Measurements from ENCODE around the gene NTN1. TPM values are rescaled to one million over a fixed set of nuclear protein-coding genes. Genes with fewer than 3 reads are reported as not detected.
"Not testable (repeated sequence)": the region's sequence is repeated elsewhere in the genome, so short reads cannot be mapped to it uniquely, and the experiment has no call there.

NTN1 gene
- total RNA-seq: 0.94 and 3.1 TPM in 2 replicates

DNA sequence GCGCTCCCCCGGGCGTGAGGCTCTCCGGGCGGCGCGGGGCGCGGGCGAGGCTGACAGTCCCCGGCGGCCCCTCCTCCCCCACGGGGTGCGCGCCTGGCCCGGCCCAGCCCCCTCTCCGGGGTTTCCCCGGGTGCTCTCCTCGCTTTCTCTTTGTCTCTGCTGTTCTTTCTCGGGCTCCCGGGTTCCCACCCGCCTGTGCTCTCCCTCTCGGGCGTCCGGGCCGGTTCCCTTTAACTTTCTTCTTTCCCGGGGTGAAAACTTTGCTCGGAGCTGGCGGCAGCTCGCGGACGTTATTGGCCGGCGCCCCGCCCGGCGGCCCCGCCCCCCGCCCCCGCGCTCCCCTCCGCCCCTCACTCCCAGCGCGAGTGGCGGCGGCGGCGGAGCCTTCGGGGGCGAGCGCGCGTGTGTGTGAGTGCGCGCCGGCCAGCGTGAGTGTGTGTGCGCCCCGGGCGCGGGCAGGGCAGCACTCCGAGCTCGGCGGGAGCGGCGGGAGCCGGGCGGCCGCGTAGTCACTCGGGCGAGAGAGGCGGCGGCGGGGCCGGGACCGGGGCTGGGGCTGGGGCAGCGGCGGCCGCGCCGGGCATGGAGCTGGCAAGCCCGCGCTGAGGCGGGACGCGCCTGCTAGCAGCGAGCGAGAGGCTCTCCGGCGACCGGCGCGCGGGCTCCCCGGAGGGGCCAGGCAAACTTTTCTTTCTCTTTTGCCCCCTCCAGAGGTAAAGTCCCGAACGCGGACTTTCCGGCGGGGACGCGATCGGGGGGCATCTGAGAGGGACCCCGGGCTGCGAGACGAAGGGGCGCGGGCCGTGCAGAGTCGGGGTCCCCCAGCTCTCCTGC, at the start of gene NTN1:
NTN1 (plus strand) TSS at position 353 of the 834 bp plus-strand sequence. CDS start 864 bp downstream, outside the sequence.
- no peak for DNase-seq (ENCODE audit: low read depth)

DNA sequence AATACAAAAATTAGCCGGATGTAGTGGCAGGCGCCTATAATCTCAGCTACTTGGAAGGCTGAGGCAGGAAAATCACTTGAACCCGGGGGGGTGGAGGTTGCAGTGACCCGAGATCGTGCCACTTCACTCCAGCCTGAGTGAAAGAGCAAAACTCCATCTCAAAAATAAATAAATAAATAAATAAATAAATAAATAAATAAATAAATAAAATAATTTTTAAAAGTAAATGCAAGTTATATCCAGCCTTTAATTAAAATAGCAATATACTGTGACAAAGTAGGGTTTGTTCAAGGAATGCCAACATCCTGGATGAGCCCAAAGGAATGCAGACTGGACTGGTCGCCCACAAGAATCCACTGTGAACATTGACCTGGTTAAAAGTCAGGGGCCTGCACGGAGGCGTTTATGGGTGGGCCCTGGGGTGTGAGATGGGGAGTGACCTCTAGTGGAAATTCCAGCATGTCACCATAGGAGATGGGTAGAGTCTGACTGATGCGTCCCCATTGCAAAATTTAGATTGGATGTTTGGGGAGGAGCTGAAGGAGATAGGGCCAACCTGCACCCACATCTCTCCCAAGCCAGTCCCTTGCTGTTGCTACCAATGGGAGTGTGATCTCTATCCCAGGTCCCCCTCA, 46.1 kb upstream of the NTN1 start:
- no peak for DNase-seq (ENCODE audit: low read depth)

DNA sequence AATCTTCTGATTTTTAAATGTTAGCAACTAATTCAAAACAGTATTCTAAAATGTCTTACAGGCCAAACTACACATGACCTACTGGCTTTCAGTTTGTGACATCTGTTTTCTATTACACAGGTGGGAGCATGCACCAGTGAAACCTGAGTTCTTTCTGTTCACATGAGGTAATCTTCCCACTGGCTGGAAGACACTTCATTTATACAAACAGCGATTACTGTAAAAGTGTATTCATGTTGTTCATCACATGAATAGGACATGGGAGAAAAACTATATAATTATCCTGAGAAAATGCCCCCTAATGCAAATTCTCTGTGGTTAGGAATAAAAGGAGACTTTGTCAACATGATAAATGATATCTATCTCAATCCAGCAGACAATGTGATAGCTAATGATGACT, 44.7 kb upstream of the NTN1 start:
- no peak for DNase-seq (ENCODE audit: low read depth)

DNA sequence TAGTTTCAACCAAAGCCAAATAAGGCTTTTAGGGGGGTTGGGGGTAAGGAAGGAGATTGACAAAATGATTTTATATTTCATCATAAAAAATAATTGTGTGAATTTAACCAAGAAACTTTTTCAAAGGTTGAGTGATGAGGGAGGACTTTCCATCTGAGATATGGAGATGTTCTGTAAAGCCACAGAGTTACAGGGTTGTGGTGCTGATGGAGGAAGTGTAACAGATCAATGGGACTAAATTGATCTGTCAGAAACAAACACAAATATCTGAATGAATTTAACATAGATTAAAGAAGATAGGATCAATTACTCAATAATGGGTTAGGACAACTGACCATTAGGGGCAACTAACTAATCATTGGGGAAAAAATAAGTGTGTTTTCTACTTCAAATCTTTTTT, 41.6 kb upstream of the NTN1 start:
- DNase-seq (ENCODE audit: low read depth): no peak

DNA sequence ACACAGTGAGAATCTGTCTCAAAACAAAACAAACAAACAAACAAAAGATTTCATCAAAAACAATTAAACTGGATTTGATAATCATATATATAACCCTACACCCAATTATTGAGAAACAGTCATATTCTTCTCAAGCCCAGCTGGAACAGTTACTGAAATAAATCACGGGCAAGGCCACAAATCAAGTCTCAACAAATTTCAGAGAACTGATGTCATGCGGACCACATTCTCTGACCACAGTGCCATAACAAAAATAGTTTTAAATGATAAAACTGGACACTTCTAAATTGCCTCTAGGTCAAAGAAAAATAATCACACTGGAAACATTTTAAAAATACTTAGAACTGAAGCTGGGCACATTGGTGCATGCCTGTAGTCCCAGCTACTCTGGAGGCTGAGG, 39.9 kb upstream of the NTN1 start:
- DNase-seq (ENCODE audit: low read depth): no peak

DNA sequence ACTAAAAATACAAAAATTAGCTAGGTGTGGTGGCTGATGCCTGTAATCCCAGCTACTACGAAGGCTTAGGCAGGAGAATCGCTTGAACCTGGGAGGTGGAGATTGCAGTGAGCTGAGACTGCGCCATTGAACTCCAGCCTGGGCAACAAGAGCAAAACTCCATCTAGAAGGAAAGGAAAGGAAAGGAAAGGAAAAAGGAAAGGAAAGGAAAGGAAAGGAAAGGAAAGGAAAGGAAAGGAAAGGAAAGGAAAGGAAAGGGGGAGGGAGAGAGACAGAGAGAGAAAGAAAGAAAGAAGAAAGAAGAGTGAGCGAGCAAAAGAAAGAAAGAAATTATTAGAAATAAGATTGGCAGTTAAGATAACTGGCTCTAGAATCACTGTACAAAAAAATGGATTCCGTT, 37.1 kb upstream of the NTN1 start:
- DNase-seq (ENCODE audit: low read depth): not testable (repeated sequence)

DNA sequence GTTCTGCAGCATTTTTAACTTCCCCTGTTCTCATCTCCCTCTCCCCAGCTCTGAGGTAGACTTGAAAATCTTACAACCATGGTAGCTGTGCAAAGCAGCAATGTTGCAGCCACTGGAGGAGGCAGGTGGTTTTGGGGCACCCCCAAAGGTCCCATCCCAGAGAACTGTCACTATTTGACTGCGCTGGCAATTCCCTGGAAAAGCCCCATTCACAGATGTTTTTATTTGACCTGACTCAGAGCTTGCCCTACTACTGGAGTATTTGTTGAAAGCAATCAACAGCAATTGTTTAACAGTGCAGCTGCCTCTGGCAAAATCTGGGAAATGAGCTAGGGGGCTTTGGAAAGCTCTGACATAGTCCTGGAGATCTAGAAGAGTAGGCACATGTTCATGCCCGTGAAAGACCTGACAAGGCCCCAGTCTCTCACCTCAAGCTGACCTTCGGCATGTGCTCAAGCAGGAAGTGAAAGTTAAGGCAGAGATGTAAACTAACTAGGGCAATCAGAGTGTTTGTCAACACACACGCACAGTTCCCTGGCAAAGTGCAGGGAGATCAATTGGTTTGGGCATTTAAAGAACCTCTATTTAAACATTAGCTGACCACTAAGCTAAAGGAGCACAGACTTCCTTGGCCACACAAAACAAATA, 36.1 kb upstream of the NTN1 start:
- no peak for DNase-seq (ENCODE audit: low read depth)

DNA sequence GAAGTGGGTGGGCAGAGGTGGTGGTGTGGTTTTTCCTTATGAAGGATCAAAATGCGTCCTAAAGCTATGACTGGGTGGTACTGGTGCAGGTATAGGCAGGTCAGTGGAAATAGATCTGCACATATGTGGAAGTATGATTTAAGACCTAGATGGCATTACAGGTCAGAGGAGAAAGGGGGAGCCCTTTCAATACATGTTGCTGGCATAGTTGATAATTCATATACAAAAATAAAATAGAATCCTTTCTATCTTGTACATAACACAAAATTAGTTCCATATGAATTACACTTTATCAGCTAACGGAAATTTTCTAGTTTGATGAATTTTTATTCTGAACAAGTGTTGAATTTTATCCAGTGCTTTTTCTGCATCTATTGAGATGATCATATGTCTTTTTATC, 35.0 kb upstream of the NTN1 start:
- DNase-seq (ENCODE audit: low read depth): no peak

DNA sequence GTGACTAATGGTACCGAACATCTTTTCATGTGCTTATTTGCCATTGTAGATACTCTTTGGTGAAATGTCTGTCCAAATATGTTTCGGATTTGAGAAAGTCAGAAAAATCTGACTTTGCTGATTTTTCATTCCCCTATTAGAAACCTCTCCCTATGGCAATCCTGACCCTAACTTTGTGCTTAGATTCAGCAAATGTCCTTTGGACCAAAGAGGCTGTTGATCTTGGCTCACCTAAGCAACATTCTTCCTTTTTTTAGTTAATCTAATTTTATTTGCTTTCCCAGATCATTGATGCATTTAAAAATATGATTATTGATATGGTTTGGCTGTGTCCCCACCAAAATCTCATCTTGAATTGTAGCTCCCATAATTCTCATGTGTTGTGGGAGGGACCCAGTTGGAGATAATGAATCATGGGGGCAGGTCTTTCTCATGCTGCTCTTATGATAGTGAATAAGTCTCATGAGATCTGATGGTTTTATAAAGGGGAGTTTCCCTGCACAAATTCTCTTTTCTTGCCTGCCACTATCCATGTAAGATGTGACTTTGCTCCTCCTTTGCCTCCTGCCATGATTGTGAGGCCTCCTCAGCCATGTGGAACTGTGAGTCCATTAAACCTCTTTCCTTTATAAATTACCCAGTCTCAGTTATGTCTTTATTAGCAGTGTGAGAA, 32.9 kb upstream of the NTN1 start:
- not testable (repeated sequence) for DNase-seq (ENCODE audit: low read depth)

DNA sequence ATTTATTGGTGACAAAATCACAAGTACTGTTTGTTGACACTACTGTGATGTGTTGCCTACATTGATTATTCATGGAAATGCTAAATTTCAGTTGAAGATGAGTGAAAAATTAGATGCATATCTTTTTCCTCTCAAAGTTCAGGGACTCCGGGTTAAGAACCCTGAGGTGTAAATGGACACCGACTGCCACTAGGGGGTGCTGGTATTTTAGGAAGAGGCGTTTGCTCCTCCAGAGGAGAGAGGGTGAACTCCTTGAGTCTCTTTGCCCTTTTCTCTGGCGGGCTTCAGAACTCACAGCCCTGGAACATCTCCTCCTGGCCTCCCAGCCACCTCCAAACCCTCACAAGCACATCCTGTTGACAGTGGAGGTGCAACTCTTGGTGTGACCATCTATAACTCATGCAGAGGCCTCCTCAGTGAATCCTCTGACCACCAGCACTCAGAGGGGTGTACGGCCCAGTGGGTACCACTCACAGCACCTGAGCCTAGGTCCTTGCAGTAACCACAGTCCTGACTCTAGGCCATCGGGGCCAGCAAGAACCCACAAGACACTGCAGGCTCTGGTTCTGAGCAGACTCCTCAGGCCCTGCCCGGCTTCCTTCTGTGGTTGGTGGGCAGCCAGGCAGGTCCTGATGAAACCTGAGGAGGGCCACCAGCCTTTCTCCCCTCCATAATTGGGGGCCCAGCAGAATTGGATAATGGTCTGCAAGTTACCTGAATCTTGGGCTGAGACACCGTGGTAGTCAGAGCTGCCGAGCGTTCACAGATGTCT, 29.6 kb upstream of the NTN1 start:
- DNase-seq (ENCODE audit: low read depth): peak; percentile 21

DNA sequence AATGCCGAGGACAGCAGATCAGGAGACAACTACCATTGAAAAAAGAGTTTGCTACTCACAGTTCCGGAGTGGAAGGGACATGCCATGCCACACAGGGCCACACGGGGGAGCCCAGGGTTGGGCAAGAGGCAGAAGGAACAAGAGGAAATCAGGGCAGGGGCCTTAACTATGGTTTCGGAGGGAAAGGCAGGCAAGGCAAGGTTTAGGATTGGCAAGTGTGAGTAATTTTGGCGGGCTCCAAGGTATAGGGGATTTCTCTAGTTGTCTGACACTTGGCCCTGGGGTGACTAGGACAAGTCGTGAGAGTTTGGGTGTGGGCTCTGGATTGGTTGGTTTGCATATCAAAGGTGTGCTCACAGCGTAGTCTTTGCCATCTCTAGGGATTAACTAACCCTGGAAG, 27.0 kb upstream of the NTN1 start:
- DNase-seq (ENCODE audit: low read depth): no peak

DNA sequence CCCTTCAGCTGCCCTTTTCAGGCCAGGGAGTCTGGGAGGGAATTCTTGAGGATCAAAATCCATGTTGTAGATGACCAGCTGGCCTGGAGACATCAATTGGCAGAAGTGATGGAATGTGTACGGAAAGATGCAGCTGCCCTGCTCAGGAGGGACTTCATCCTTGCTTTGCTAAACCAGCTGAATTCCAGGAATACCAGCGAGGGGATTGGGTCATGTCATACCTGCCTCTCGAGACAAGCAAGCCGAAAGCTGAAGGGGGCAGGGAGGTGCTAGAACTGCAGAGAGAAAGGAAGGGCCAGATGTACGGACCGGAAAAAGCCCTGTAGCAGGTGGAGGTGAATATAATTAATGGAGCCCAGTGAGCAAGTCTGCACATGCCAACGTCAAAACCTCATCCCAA, 25.6 kb upstream of the NTN1 start:
- no peak for DNase-seq (ENCODE audit: low read depth)

DNA sequence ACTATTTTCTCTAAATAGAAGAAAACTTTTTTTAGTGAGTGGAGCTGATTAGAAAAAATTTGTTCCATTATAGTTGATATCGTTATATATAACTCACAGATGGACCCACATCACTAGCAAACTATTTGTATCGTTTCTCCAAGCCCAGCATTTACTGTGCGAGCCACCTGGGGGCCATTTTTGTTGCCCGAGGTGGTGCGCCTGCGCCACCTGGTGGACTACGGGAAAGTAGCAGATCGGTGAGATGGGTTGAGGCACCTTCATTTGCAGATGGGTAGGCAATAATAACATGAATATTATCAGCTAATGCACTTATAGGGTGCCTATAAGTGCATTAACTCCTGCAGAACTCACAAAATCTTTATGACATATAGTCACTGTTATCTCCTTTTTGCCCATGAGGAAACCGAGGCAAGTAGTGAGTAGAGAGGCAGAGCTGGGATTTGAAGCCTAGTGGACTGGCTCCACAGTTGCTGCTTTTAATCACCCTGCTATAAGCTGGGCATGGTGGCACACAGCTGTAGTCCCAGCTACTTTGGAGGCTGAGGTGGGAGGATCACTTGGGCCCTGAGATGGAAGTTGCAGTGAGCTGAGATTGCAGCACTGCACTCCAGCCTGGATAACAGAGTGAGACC, 23.2 kb upstream of the NTN1 start:
- no peak for DNase-seq (ENCODE audit: low read depth)

DNA sequence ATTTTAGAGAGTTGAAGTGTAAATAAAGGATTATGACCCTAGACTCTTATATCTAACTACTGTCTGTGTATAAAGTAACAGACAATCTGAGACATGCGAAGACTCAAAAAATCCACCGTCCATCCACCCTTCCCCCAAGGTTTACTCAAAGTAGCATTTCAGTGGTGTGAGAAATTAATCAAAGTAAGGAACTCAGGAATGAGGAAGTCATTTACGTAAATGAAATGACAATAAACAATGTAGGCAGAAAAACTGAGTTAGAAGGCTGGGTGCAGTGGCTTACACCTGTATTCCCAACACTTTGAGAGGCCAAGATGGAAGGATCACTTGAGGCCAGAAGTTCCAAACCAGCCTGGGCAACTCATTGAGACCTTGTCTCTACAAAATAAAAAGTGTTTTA, 19.8 kb upstream of the NTN1 start:
- DNase-seq (ENCODE audit: low read depth): no peak

DNA sequence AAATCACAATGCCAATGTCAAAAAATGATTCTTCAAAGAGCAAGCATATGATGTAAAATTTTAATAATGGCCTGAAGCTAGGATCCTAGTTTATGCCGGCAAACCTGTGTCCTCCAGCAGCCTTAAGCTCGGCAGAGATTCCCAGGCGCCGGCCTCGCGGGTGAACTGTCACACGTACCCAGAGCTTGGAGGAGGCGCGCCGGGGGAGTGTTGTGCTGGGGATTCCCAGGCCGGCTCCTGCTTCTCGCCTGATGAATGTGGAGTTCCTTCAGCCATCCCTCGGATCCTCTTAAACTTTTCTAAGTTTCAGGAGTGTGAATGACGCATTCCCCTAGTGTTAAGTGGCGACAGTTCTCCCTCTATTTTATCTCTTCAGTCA, 19.1 kb upstream of the NTN1 start:
- DNase-seq (ENCODE audit: low read depth): no peak

DNA sequence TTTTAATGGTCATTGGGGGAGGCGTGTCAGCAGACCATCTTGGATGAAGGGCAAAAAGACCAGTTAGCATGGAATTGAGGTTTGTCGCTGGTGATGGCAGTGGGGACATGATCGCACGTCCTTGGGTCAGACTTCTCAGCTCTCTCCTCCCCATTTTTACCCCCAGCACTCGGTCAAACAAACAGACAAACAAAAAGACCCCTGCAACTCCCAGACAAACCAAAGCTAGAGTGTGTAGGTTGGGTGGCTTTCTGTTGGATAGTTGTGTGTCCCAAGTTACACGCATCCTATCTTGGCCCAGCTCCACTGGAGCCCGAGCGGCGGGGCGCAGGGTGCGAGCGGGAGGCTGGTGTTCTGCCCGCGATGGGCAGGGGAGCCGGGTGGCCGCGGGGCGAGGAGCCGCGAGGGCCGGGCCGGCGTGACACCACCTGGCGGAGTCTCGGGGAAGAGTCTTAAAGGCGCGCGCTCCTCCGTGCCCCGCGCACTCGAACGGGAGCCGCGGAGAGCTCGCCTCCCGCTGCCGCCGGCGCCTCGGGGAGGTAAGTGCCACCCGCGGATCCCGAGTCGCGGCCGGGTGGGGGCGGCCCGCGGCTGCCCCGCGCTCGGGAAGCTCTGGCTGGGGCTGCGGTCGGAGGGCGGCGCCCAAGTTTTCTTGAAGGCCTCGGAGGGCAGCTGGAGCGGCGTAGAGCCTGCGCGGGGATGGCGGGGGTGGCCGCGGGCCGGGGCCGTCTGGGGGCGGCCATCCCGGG, 18.5 kb upstream of the NTN1 start:
- no peak for DNase-seq (ENCODE audit: low read depth)

DNA sequence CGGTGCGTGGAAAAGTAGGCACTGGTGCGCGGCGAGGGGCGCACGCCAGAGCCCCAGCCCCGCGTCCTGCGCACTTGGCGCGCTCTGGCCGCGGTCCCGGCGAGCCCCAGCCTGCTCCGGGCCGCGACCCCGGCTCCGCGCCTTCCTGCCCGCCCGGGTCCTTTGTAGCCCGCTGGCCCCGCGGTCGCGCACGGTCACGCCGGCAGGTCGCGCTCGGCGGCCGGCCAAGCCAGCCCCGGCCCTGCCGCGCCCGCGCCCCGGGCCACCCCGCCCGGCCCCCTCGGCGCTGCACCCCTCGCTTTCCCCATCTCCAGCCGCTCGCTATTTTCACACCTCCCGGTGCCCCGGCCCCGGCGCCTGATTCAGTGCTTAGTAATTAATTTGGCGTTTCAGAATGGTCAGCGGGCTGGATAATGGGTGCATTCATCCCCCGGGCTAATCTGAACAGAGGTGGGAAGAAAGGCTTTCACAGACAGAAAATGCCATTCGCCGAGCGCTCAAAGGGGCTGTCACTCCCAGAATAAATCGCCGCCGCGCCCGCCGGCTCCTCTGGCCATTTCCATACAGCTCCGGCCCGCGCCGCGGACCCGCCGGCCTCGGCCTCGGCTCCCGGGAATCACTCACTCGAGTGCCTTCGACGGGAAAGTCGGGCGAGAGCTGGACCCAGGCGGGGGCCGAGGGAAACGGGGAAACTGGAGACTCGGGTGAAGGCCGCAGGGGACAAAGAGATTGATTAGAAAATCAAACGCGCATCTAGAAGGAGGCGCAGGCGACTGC, 17.8 kb upstream of the NTN1 start:
- no peak for DNase-seq (ENCODE audit: low read depth)

DNA sequence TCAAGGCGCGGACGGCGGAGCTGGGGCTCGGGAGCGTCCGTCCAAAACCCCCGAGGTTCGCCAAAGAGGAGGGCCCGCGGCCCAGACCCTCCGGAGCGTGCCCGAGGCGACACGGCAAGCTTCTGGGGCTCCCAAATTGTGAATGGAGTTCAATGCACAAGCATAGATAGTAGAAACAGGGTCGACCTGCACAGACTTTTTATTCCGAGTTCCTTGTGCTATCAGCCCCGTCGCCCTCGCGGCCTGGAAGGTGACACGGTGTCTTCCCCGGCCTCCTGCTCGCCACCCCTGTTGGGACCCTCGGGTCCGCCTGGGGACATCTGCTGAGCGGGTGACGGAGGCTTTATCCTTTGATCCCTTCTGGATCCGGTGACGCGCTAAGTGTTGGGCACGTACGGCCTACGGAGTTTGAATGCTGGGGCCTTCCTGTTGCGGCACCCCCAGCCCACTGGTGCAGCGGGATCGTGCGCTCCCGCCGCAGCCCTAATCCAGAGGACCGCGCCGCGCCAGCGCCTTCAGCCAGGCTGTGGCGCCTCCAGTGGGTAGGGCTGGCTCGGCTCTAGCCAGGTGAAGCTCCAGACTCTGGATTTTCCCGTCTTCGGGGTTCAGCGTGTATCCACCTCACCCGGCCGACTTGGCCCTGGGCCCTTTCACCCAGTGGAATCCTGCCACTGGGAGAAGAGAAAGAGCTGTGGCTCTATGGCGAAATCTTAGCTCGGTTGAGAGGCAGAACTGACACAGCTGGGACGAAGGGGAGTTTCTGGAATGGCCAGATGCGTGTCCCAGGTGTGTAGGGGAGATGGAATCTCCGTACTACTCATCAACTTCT, 17.0 kb upstream of the NTN1 start:
- DNase-seq (ENCODE audit: low read depth): no peak

DNA sequence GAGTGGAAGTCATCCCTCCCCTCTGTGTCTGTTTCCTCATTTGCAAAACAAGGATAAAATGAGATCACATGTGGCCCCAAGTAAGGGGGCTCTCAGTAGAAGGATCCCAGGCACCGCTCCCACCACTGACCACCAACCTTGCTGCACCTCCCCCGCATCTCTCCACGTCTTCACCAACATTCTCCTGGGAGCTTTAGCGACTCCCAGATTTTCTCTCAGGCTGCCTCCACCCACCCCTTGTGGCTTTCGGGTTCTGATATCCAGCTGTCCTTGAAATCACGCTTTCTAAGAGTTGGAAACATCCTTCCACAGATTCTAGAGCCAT, 16.4 kb upstream of the NTN1 start:
- DNase-seq (ENCODE audit: low read depth): no peak
